Stimulated activated naive CD4-positive, alpha-beta T cell treated with Interleukin-2 at 50 U/mL for 16 hours (primary cell): ENCODE measurements around the gene GJB4.
"Not testable (repeated sequence)": the region's sequence is repeated elsewhere in the genome, so short reads cannot be mapped to it uniquely, and the experiment has no call there.

ENCODE experiments used
- DNase-seq: peaks from one replicate; lab custom pipeline; 2025; lab: John Stamatoyannopoulos, UW

The GJB4 gene

DNA sequence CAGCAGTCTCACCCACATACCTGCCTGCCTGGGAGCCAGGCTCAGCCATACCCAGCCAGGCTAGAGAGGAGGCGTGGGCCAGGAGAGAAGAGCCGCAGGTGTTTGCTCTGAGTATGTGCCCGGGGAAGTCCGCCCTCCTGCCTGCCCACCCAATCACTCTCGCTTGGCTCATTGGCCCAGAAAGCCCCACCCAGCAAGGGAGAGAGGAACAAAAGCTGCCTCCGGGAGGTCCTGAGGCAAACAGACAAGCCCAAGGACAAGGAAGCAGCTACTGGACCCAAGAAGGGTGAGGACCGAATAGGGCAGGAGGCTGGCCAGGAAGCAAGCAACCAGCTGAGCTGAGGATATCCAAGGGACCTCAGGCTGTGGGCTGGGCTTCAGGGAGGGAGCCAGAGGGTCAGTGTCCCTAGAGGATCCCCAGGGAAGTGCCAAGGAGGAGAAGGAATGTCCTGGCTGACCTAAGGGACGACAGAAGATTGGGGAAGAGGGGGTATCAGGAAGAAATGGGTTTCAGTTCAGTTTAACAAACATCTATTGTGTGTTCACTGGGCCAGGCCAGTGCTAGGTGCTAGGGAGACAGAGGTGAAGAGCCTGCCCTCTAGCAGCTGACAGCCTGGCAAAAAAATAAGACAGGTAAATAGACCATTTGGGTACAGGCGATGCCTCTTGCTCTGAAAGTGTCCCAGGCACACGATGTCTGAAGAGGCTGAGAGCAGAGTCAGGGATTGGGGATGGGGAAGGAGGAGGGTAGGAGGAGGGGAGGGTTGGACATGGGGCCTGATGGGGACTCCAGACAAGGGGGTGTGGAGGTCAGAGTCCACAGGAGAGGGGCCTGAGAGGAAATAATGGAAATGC, at the start of gene GJB4:
Gene GJB4 (plus strand): TSS at position 238 of the 855 bp plus-strand sequence. CDS start 1,515 bp downstream, outside the sequence.
- DNase-seq: no peak

DNA sequence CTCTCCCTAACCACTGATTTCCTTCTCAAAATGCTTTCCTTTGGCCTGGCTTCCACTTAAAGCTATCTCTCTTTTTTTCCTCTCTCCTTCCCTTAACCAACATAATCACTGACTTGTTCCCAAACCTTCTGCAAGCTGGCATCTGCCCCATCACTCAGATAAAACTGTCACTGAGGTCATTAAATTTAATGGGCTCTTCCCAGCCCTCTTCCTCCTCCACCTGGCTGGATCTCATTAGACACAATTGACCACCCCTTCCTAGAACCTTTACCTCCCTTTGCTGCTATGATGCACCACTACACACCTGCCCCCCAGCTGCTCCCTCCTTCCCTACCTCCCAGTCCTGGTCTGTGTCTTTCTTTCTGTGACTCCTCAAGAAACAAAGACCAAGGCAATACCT, 48.7 kb upstream of the GJB4 start:
- DNase-seq: no peak

DNA sequence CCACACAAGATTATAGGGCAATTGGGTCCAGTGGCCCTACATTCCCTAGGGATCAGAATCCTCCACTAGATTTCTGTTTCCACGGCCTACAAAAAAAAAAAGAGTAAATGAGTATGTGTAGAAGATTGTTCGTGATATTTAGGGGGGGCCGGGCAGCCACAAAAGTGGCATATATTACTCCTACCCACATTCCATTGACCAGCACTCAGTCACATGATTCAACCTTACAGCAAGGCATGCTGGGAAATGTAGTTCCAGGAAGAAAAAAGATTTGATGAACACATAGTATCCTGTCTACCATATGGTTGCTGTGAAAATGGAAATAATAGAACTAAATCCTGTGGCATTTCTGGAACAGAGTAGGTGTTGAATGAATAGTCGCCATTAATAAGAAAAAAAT, 48.1 kb upstream of the GJB4 start:
- no peak for DNase-seq

DNA sequence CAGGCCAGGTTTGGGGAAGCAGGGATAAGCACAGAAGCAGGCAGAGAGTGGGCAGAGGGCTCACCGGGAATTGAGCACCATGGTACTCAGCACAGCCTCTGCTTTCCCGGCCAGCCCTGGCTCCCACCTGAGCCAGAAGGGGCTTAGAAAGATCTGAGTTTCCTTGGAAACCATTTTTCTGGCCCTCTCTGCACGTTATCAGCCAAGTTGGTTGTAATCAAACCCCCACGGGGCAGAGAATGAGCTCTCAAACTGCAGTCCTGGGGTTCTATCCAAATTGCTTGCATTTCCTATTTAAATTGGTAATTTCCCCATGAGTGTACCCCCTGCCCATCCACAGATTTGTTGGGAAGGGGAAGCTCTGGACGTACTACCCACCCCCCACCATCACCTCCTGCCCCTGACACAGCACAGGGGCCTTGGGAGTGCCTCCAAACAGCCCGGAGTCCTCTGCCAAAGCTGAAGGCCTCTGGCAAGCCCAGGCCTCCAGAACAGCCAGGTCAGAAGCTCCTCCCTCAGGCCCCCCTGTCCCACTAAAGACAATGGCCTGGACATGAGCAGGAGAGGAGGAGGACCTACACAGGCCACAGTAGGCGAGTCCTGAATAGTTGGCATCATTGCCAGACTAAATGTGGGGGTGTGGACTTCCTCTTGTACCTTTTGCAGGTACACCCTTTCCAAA, 47.4 kb upstream of the GJB4 start:
- DNase-seq: no peak

DNA sequence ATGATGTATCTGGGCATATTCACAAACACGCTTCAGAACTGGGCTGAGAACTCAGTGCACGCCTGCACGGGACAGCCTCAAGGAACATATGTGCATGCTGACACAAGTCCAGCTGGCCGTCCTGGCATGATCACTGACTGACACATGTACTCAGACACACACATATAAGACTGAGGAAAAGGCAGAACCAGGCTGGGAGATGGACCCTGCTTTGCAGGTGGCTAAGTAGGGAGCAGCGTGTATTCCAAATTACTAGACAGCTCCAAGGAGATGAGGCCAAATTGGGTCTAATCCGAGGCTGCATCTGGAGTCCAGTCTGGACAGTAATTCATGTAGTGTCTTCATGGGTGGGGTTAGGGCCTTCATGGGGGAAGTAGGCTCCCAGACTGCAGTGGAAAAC, 46.1 kb upstream of the GJB4 start:
- DNase-seq: no peak

DNA sequence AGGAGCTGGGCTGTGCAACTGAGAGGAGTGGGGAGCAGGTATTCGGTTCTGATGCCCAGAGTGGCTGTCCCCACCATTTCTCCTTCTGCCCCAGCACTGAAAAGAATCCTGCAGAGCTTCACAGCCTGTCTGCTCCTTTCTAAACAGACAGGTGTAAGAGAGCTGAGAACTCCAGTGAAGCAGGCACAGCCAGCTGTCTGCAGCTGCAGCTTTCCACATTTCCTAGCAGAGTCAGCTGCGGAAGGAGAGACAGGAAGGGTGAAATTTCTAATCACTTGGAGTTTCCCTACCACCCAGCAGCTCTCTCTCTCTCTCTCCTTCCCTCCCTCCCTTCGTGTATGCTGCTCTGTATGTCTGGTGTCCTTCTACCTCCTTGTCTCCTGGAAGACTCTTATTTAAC, 45.2 kb upstream of the GJB4 start:
- no peak for DNase-seq

DNA sequence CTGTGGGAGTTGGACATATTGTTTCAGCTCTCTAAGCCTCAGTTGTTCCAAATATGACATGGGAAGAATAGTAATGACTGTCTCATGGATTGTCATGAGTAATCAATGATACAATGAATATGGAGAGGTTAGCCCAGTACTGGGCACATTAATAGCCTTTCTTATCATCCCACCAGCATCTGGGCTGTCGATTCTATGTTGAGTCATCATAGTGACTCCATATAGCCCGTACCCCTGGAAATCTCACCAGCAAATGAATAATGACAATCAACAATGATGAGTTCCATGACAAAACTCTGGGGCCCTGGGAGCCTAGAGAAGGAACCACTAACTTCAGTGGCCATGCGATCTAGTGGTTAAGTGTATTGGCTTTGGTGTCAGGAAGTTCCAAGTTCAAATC, 44.4 kb upstream of the GJB4 start:
- no peak for DNase-seq

DNA sequence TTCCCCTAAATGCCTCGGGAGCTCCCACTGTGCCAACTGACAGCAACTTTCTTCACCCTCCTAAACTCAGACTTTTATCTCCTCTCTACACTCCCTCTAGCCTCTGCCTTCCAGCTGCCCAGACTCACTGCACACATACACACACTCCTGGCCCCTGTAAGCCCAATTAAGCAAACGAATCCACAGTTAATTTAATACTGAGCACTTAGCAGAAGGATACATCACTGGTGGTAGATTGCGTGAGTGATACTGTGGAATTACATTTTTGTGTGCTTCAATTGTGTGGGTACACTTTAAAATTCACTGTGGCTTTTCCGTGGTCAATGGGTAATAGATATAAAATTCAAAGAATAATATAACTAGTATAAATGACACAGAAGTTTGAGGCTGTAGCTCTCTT, 38.3 kb upstream of the GJB4 start:
- DNase-seq: no peak

DNA sequence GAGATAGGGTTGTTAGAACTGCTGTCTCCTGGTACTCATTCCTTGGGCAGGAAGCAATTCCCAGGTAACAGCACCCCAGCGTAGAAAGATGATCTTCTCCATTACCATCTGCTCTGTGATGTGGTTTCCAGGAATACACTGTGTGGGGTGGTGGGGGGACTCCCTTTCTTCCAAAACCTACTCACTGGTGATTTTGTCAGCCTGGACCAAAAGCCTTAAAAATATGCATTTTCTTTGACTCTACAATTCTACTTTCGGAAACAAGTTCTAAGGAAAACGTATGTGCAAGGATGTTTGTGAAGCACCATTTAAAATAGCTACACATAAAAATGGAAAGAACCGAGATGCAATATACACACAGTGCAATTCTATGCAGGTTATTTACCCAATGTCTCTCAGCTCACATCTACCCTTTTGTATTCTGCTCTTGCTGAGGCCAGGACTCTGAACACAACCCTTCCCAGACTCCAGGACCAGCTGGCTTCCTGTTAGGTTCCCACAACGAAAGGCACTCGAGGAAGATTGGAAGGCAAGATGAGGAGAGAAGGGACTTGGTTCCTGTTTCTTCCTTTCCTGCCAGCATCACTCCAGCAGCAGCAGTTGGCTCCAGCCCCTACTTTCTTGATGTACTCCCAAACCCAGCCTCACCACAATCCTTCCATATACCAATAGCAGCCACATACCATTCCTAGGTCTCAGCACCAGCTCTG, 37.7 kb upstream of the GJB4 start:
- no peak for DNase-seq

DNA sequence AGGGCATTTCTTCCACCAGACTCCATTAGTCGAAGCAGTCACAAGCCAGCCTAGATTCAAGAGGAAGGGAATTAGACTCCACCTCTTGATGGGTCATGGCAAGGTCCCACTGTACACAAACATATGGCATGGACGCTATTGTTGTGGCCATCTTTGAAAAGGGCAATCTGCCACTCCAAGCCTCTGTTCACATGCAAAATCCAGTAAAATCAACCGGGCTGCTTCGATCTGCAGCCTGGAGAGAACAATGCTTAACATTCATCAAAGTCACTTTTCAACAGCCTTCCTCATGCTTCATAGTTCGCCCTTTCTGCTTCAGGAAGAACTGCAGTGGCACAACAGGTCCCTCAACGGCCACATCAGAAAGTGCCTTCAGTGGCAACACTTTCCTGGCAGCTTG, 32.7 kb upstream of the GJB4 start:
- no peak for DNase-seq

DNA sequence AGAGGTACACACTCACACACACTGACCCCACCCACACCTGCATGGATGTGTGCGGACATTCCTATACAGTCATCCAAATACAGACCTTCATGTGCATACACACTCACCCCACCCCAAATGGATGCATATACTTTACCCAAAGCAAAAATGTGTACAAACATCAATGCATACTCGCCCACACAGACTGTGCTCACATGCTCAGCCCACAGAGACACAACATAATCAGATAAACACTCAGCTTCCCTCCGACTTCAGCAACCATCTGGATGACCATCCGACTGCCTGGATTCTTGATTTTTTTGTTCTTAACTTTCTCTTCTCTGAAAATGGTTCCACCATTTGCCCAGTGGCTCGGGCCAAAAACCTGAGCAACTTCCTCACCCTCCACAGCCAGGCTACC, 29.1 kb upstream of the GJB4 start:
- DNase-seq: no peak

DNA sequence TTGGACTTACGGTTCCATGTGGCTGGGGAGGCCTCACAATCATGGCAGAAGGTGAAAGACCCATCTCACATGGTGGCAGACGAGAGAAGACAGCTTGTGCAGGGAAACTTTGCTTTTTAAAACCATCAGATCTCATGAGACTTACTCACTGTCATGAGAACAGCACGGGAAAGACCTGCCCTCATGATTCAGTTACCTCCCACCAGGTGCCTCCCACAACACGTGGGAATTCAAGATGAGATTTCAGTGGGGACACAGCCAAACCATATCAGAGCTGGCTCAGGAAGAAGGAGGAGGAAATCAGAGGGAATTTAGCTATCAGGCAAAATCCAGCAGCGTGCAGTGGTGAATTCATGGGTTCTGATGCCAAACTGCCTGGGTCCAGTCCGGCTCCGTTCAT, 26.7 kb upstream of the GJB4 start:
- not testable (repeated sequence) for DNase-seq

DNA sequence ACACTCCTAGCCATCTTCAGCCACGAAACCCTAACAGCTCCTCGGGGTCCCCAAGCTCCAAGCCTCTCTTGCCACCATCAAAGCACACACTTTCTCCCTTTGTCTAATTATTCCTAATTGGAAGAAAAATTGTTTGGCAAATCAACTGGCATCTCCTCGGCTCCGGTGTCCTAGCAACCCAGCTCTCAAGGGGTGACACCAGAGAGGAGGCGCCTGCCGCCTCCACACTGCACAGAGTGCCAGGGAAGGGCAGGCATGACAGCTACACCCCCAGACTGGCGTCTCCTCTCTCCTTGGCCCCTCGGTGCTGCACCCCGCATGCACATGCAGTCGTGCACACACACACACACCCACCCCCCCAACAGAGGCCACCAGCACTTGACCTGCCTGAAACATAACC, 22.8 kb upstream of the GJB4 start:
- no peak for DNase-seq

DNA sequence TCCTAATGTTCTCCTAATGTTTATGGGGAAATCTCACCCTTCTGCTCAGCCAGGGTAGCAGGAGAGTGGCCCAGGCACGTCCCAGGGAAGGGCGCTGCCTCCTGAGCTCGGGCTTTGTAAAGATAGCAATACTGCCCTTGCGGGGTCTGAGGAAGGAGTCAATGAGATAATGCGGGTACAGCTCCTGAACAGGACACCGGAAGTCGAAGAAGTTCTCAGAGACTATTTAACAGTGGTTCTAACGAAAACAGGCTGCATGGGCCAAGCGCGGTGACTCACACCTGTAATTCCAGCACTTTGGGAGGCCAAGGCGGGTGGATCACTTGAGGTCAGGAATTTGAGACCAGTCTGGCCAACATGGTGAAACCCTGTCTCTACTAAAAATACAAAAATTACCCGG, 22.3 kb upstream of the GJB4 start:
- DNase-seq: not testable (repeated sequence)

DNA sequence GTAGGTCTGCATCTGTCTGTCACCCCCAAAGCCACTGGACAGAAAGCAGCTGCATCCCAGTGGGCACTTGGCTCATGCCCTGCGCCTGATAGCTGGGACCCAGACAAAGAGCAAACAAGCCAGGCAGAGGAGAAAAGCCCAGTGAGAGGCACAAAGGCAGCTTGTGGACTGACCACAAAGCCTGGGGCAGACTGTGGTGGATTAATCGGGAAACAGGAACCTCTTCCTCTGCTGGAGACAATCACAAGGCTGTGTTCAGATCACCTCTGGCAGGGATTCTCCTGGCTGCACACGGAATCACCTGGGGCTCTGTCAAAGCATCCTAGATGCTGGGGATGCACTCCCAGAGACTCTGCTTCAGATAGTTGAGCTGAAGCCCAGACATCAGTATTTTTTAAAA, 19.9 kb upstream of the GJB4 start:
- no peak for DNase-seq

DNA sequence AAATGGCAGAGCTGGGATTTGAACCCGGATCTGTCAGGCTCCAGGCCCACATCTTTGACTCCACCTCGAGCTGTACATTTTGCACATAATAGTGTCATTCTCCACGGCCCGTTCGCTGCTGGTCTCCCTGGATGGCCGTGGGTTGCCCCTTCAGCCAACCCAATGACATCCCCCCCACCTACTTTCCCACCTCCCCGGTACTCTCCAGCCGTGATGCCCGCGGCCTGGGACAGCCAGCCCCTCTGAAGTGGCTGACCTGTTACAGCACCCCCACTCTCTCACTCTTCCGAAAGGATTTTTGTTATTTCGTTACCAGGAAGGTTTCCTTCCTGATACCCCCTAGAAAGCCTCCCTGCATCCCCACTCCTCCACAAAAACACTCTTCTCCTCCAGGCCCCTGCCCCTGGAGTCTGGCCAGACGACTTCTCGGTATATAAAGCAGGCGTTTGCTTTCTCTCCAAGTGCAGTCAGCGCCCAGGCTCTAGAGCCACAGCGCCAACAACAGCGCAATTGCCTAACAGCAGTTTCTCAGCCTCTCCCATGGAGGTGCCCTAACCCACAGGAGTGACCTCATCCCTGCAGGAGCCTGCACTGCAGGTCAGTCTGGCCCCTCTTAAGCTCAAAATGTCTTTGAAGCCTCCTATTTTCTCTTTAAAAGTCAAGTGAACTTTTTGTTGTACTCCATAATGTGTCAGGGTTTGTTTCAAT, 19.2 kb upstream of the GJB4 start:
- no peak for DNase-seq

DNA sequence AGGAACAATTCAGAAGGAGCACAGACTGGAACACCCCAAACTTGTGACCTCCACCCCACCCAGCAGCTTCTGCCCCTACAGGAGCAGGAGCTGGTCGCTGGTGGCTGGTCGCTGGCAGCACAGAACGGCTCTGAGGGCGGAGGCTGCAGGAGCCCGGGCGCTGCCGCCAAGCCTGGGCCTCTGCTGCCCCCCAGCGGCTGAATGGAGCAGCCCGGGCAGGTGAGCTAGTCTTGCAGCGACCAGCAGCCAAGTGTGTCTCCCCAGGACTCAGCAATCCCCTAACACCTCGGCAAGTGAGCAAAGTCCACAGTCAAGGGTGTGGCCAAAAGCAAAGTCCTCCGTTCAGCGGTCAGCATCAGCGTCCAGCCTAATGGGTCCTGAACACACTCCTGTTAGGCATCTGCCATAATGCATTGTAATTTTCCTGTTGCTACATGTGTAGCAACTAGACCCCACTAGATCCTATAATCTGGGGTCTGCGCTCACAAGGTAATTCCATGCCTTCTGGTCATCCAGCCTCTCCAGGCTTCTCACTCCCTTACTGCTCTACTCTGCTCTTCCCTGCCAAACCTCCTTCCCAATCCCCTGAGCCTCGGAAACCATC, 16.8 kb upstream of the GJB4 start:
- DNase-seq: peak; percentile 57

DNA sequence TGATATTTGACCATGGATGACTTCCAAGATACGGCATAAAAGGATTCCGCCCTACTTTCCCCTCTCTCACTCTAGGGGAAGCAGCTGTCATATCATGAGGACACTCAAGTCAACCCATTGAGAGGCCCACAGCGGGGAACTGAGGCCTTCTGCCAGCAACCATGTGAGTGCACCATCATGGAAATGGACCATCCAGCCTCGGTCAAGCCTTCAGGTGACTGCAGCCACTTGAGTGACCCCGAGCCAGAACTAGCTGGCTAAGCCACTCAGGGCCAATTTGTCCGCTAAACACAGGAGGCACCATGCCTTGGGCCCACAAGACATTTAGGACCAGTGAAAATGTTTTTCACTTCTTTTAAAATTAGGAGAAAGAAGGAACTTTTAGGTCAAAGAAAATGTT, 15.8 kb upstream of the GJB4 start:
- no peak for DNase-seq

DNA sequence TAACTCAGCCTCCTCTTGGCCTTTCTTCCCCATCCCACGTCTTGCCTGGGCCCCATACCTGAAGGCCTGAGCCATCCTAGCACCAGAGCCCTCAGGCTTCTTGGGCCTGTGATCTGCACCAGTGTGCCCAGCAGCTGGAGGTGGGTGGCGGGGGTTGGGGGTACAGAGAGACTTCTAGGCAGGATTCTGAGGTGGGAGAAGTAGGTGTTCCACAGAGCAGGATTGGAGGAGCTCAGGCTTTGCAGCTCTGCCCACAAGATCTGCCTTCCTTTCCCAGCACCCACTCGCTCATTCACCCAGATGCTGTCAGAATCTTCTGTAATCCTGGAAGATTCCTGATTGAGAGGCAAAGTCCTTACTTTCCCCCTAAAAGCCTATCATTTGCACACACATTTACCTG, 14.7 kb upstream of the GJB4 start:
- DNase-seq: no peak

DNA sequence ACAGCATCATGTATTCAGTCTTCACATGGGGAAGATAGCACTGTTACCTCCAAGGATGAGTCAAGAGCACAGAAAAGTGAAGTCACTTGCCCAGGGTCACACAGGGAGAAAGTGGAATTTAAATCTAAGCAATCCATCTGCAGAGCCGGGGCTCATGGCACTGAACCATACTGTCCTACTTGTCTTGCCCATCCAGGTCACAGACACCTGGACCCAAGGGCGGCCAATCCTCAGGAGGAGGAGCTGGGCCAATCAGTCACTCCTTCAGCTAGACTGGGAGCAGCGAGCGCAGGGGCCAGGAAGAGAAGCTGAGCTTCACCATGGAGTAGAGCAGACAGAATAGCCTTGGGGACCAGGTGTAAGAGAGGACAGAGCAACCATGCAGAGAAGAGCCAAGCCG, 13.9 kb upstream of the GJB4 start:
- DNase-seq: no peak

DNA sequence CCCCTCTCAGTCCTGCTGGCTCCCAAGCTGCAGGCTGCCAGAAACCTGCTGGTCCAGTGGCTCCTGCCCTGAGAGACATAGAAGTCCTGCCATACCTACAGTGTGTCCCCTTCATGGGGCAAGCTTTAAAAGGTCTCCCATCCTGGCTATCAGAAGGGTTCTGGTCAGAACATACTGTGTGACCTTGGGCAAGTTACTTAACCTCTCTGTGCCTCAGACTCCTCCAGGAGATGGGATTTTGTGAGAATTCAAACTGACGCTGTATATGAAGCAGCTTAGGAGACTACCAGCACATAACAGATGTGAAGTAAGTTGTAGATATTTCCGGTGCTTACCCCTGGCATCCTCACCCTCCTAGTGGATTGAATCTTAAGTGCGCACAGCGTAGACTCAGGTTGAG, 13.4 kb upstream of the GJB4 start:
- no peak for DNase-seq
